ENCODE data around the gene ORM1.
"Not testable (repeated sequence)": the region's sequence is repeated elsewhere in the genome, so short reads cannot be mapped to it uniquely, and the experiment has no call there.

ORM1 gene

DNA sequence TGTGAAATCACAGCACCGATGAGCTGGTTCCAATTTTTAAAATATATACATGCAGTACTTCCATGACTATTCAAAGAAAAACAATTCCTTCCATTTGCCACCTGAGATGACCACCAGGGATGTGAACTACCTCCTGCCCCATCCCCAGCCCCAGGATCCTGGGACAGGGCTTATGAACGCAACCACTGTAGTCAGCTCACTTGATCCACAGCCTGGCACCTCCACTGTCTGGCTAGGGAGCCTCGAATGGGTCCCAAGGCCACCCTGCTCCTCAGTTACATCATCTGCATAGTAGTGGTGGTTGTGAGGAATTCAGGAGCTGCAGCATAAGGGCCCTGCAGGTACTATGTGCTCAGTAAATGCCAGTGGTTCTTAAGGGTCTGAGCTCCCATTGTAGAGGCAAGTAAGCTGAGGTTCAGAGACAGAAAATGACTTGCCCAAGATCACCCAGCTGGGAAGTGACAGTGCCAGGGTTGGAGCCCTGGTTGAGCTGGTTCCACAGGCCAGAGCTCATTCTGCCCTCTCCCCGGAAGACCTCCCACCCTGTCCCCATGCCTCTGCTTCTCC is 9.7 kb downstream of the ORM1 start:
- H3K36me3 Mint-ChIP-seq: peaks cover 27% of the 10 kb centered on the region
- H3K9me3 Mint-ChIP-seq, DNase-seq, H3K4me1 Mint-ChIP-seq, H3K4me3 Mint-ChIP-seq, CTCF ChIA-PET: not testable (repeated sequence)
- H3K27ac Mint-ChIP-seq: peak overlapping the region; percentile 20
- H3K27me3 Mint-ChIP-seq: peaks cover 12% of the 10 kb centered on the region

DNA sequence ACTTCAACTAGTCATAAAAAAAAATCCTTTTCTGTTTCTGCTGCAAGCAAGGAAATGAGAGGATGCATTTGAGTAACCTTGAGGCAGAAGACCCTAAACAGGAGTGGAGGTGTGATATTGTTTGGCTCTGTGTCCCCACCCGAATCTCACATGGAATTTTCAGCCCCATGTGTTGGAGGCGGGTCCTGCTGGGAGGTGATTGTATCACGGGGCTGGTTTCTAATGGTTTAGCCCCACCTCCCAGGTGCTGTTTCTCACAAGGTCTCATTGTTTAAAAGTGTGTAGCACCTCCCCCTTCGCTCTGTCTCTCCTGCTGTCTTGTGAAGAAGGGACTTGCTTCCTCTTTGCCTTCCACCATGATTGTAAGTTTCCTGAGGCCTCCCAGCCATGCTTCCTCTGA is 10.8 kb downstream of the ORM1 start:
- H3K36me3 Mint-ChIP-seq: peaks cover 36% of the 10 kb centered on the region
- not testable (repeated sequence) for H3K27ac Mint-ChIP-seq

DNA sequence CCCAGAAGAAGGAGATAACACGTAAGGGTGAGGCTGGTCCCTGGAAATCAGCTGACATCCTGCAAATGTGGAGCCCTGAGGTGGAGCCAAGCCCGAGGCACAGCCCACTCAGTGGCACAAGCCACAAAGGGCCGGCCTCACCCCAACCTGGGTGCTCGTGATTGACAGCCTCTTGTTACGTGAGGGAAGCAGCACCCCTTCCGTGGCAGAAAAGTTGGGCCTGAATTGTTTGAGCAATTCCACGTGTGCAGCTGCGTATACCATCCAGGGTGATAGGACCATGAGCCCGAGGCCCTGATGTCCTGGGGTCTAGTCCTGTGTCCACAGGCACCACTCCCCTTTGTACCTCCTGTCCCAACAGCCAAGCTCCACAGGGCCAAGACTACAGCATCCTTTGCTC is 11.6 kb downstream of the ORM1 start:
- CTCF ChIA-PET: no interaction called here
- DNase-seq: no peak
- Mint-ChIP-seq H3K36me3 (peaks cover 43% of the 10 kb centered on the region), H3K4me1 (peaks cover 9% of the 10 kb centered on the region), H3K27me3 (peaks cover 12% of the 10 kb centered on the region), H3K4me3 (no peak overlapping the region), H3K9me3 (peaks cover 2% of the 10 kb centered on the region), H3K27ac (no peak overlapping the region)

More for the DNA sequence above, 10.8 kb downstream of the ORM1 start:
- H3K9me3 Mint-ChIP-seq, DNase-seq, CTCF ChIA-PET, H3K4me1 Mint-ChIP-seq, H3K4me3 Mint-ChIP-seq: not testable (repeated sequence)
- peaks cover 12% of the 10 kb centered on the region for H3K27me3 Mint-ChIP-seq

DNA sequence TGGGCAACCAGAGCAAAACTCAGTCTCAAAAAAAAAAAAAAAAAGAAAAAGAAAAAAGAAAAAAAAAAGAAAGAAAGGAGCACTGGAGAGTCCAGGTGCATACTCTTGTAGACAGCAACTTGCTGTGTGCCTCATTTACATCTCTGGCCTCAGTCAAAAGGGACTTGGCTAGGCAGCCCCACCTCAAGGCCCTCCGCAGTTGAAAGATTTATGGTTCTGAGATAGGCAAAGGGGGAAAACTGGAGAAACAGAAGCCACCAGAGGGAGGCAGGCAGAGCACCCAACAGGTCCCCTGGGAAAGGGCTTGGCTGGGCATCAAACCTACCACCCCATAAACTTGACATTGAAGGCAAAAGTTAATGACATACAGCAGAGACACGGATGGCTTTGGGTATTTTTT is 12.8 kb downstream of the ORM1 start:
- CTCF ChIA-PET: interaction anchor here (0.6 to 1.6 kb wide), 3 partner anchors 10 to 70 kb away, joined by 3 to 4 read pairs (median 3); no protein-coding TSS in a partner anchor
- Mint-ChIP-seq H3K4me1 (peaks cover 9% of the 10 kb centered on the region), H3K36me3 (peaks cover 54% of the 10 kb centered on the region), H3K9me3 (peaks cover 2% of the 10 kb centered on the region), H3K27me3 (peaks cover 9% of the 10 kb centered on the region), H3K27ac (peak overlapping the region; percentile 68), H3K4me3 (no peak overlapping the region)
- DNase-seq: no peak

DNA sequence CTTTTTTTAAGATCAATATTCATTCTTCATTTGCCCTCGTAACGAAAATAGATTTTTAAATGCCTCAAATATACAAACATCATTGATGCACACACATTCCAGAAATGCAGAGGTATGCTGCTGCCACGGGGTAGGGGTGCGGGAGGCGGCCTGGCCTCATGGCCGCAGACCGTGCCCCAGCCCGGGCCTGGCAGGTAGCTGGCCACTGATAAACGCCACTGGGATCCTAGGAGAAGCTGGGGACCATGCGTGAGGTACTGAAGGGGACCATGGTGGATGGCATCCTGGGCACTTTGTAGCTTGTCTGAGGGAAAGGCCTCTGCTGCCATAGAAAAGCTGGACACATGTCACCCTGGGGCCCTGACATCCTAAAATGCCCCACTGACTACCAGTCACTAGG is 13.3 kb downstream of the ORM1 start:
- H3K4me3 Mint-ChIP-seq: no peak overlapping the region
- DNase-seq: no peak
- peak overlapping the region; percentile 68 for H3K27ac Mint-ChIP-seq
- CTCF ChIA-PET: interaction anchor here (0.6 to 1.6 kb wide), 3 partner anchors 10 to 69 kb away, joined by 3 to 4 read pairs (median 3); no protein-coding TSS in a partner anchor
- peaks cover 5% of the 10 kb centered on the region for H3K27me3 Mint-ChIP-seq
- H3K4me1 Mint-ChIP-seq: peaks cover 9% of the 10 kb centered on the region
- peaks cover 58% of the 10 kb centered on the region for H3K36me3 Mint-ChIP-seq
- H3K9me3 Mint-ChIP-seq: peaks cover 2% of the 10 kb centered on the region

DNA sequence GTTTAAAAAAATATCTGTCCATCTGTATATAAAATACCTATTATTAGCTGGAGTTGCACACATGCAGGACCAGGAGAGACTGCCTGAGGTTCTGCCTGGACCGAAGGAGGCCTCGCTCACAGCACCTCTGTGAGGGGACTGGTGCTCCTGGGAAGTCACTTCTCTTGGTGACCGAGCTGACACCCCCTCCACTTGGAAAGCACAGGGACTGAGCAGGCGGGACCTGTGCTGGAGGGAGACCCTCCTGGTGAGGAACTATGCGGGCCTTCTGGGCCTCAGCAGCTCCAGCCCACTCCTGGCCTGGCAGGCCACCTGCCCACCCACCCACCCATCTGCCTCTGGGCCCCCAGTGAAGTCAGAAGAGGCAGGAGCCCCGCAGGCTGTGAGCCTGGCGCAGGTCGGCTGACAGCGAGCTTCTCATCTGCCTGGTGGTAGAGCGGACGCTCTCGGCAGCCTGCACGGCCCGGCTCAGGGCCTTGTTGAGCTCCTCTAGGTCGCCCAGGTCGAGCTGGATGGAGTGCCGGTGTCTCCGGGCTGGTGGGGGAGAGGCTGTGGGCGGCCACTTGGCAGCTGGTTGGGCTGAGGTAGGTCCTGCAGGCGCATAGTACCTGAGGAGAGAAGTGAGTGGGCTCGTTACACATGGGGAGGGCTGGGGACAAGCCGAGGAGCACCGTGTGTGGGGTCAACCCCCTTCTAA is 13.9 kb downstream of the ORM1 start:
- H3K9me3 Mint-ChIP-seq: peaks cover 2% of the 10 kb centered on the region
- CTCF ChIA-PET: interaction anchor here (1.4 to 1.6 kb wide), 2 partner anchors 9 to 69 kb away, joined by 3 to 4 read pairs; no protein-coding TSS in a partner anchor
- H3K4me3 Mint-ChIP-seq: no peak overlapping the region
- H3K4me1 Mint-ChIP-seq: peaks cover 13% of the 10 kb centered on the region
- peak overlapping the region; percentile 28 for H3K27ac Mint-ChIP-seq
- H3K36me3 Mint-ChIP-seq: peaks cover 65% of the 10 kb centered on the region
- no peak for DNase-seq
- no peaks in the 10 kb centered on the region for H3K27me3 Mint-ChIP-seq

DNA sequence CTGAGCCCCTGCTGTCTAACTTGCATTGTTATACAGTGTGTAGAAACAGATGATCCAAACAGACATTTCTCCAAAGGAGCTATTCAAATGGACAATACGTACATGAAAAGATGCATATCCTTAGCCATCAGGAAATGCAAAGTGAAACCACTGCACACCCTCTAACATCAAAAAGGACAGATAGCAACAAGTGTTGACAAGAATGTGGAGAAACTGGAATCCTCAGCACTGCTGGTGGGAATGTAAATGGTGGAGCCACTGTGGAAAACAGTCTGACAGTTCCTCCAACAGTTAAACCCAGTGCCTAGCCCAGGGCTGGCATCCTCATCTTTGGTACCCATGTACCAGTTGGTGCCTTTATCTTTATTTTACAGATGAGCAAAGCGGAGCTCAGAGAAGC is 15.3 kb downstream of the ORM1 start:
- Mint-ChIP-seq H3K36me3 (peaks cover 75% of the 10 kb centered on the region), H3K4me1 (peaks cover 13% of the 10 kb centered on the region), H3K4me3 (no peak overlapping the region), H3K9me3 (peaks cover 2% of the 10 kb centered on the region), H3K27me3 (no peaks in the 10 kb centered on the region), H3K27ac (peak overlapping the region; percentile 49)
- DNase-seq: no peak
- CTCF ChIA-PET: interaction anchor here (0.6 to 3.1 kb wide), 7 partner anchors 17 to 315 kb away, joined by 3 to 10 read pairs (median 3); no protein-coding TSS in a partner anchor

DNA sequence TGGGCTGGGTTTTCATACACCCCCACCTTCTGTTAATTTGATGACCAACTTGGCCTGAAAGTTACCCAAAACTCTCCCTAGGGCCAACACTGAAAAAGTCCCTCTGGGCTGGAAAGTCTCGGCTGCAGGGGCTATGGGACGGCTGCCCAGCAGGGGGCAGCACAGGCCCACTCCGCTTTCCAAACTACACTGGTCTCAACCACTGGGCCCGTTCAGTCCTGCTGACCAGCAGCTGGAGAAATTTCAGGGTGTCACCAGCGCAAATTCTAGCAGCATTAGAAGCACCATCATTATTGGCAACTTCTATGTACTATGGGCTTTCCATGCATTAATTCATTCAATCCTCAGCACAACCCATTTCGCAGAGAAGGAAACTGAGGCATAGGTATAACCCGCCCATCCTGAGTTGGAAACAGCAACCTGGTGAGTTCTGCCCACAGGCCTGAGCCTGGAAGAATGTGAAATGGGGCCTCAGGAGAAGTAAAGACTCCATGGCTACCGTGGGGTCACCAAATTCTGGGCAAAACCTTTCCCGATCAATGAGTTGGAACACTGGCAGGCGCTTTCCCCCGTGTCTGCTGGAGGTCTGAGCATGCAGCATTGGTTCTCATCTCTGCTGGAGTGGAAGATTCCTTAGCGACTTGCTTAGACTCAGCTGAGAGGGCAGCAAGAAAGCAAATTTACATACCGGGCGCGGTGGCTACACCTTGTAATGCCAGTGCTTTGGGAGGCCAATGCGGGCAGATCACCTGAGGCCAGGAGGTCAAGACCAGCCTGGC is 16.4 kb downstream of the ORM1 start:
- H3K27me3 Mint-ChIP-seq: no peaks in the 10 kb centered on the region
- peaks cover 2% of the 10 kb centered on the region for H3K9me3 Mint-ChIP-seq
- DNase-seq: peak; percentile 62
- H3K4me3 Mint-ChIP-seq: no peak overlapping the region
- peaks cover 14% of the 10 kb centered on the region for H3K4me1 Mint-ChIP-seq
- H3K36me3 Mint-ChIP-seq: peaks cover 85% of the 10 kb centered on the region
- CTCF ChIA-PET: interaction anchor here (1.0 to 3.1 kb wide), 10 partner anchors 9 to 314 kb away, joined by 3 to 10 read pairs (median 5); partner anchors contain the start of gene AKNA
- peak overlapping the region; percentile 24 for H3K27ac Mint-ChIP-seq

DNA sequence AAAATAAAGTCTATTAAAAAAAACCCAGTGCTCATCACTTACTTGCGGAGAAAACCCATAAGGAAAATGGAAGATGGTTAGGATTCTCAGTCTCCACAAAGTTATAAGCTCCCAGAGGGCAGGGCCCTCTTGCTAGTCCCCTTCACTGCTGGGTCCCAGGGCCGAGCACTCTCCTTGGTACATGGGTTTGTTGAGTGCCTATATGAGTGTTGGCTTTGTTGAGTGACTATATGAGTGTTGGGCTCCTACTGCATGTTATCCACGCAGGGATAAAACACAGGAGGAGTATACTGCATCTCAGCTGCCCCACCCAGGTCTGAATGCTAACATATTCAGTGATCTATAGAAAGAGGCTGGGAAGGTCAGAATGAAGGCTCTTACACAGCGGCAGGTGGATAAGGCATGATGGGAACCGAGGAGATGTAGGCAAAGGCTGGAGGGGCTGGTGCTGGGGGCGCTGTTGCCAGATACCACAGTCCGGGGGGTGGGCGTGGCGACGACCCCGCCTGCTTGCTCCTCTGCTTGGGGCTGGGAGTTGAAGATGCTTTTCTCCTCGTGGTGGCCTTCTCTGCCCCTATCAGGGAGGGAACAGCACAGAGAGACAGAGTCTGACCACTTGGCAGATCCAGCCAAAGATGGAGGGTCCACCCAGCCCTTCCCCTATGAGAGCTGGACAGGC is 18.4 kb downstream of the ORM1 start:
- peak overlapping the region; percentile 71 for H3K27ac Mint-ChIP-seq
- DNase-seq: no peak
- H3K4me1 Mint-ChIP-seq: peaks cover 14% of the 10 kb centered on the region
- H3K27me3 Mint-ChIP-seq: no peaks in the 10 kb centered on the region
- CTCF ChIA-PET: interaction anchor here (1.0 to 1.9 kb wide), 4 partner anchors 36 to 166 kb away, joined by 3 to 6 read pairs (median 4); no protein-coding TSS in a partner anchor
- H3K9me3 Mint-ChIP-seq: no peaks in the 10 kb centered on the region
- H3K4me3 Mint-ChIP-seq: no peak overlapping the region
- H3K36me3 Mint-ChIP-seq: peaks cover 88% of the 10 kb centered on the region

DNA sequence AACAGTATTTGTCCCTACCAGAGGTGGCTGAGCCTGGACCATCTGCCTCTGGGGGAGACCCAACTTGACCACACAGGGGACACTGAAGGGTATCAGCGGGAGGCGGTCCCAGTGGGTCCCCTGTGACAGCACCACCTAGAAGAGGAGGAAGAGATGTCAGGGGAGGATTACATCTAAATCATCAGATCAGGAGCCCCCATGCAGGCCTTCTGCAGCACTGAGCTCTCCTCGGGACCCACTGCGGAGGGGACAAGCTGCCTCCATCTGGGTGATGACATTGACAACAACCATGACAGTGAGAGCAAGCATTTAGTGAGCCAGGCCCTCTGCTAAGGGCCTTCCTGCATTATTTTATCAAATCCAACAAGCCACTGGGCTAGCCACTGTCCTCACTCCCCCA is 19.1 kb downstream of the ORM1 start:
- CTCF ChIA-PET: interaction anchor here (1.0 to 1.9 kb wide), 3 partner anchors 44 to 165 kb away, joined by 3 to 6 read pairs (median 4); no protein-coding TSS in a partner anchor
- Mint-ChIP-seq H3K4me3 (no peak overlapping the region), H3K9me3 (no peaks in the 10 kb centered on the region), H3K27me3 (no peaks in the 10 kb centered on the region), H3K4me1 (peaks cover 14% of the 10 kb centered on the region), H3K36me3 (peaks cover 88% of the 10 kb centered on the region), H3K27ac (no peak overlapping the region)
- no peak for DNase-seq

DNA sequence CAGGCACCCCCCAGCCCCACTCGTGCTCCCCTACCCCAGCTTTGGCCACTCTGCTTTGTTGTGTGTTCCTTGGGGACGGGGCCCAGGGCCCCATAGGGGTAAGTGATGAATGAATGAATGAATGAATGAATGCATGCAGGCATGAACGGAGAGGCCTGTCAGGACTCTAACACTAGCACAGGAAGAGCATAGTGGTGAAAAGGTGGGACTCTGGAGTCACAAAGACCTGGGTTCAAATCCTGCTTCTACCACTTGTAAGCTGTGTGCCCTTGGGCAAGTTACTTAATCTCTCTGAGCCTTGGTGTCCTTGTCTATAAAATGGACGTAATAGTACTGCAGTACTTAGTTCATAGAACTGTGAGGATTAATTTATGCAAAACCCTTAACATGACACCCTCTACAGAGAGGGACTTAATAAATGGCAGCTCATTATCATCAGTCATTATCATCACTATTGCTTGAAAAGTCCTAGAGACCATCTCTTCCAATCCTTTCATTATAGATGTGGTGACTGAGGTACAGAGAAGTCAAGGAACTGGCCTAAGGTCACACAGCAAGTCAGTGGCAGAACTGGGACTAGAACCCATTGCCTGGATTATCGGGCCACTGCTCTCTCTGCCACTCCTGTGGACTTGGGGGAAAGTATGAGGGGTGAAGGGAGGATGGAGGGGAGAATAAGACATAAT is 20.0 kb downstream of the ORM1 start:
- no peak overlapping the region for H3K4me3 Mint-ChIP-seq
- DNase-seq: no peak
- H3K9me3 Mint-ChIP-seq: no peaks in the 10 kb centered on the region
- H3K27ac Mint-ChIP-seq: peak overlapping the region; percentile 2
- peaks cover 13% of the 10 kb centered on the region for H3K4me1 Mint-ChIP-seq
- peaks cover 87% of the 10 kb centered on the region for H3K36me3 Mint-ChIP-seq
- H3K27me3 Mint-ChIP-seq: no peaks in the 10 kb centered on the region
- CTCF ChIA-PET: interaction anchor here (1.9 kb wide), 1 partner anchor 43 kb away, joined by 6 read pairs; no protein-coding TSS in a partner anchor

DNA sequence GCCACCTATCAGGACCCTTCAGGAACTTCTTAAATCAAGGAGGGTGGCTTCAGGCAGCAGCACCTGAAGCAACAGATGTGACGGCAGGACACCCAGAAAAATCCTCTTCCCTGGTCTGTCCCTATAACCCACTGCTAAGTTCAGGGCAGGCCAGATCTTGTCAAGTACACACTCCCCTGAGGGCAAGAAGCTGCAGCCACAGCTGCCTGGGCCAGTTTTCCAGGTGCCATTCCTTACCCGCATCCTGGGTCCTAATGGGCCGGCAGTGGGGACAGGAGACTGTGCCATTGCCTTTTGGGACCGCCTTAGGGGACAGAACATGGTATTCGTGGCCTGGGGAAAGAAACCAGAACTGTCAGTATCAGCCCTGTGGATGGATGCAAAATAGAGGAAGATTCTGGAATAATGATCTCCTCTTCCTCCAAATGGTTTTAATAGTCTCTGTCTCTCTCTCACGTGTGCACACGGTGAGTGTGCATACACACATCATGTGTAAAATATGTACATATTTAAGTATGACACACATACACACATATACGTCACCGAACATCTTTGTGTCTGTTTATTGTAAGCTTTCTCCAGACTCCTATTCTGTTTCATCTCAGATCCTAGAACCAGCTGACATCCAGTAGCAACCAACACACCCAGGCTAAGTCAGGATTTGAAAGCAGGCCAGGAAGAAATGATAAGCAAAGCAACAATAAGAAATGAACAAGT is 20.7 kb downstream of the ORM1 start:
- no peaks in the 10 kb centered on the region for H3K9me3 Mint-ChIP-seq
- no peak for DNase-seq
- H3K27me3 Mint-ChIP-seq: no peaks in the 10 kb centered on the region
- no peak overlapping the region for H3K4me3 Mint-ChIP-seq
- H3K4me1 Mint-ChIP-seq: peaks cover 18% of the 10 kb centered on the region
- peak overlapping the region; percentile 74 for H3K27ac Mint-ChIP-seq
- peaks cover 89% of the 10 kb centered on the region for H3K36me3 Mint-ChIP-seq
- CTCF ChIA-PET: no interaction called here

DNA sequence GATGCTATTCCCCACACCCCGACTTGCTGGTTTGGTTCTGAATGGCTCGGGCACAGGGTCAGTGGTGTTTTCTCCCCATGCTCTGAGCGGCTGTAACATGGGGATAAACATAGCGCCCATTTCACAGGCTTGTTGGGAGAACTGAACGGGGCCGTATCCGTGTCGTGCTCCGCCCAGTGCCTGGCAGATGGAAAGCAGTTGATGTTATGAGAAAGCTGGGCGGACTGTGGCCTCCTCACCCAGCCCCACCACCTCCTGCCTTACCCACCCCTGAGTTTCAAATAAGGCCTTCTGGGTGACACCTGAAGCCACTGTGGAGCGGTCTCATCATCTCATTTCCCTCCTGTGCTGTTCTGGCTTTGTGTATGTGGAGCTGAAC is 21.3 kb downstream of the ORM1 start:
- DNase-seq: no peak
- Mint-ChIP-seq H3K27me3 (no peaks in the 10 kb centered on the region), H3K36me3 (peaks cover 89% of the 10 kb centered on the region), H3K9me3 (no peaks in the 10 kb centered on the region), H3K4me1 (peaks cover 18% of the 10 kb centered on the region), H3K4me3 (no peak overlapping the region), H3K27ac (peak overlapping the region; percentile 74)
- CTCF ChIA-PET: no interaction called here

Measured in activated naive CD4-positive, alpha-beta T cell treated with anti-CD3 and anti-CD28 coated beads, Interleukin-2, amount 10 ng/mL, durations not matched to agents 7 days and 5 days (primary cell).